Cardiac ventricle fibroblast (primary cell): Measurements from ENCODE around the gene TSPO. TPM values are rescaled to one million over a fixed set of nuclear protein-coding genes. Genes with fewer than 3 reads are reported as not detected.

Experiments
- total RNA-seq: library from RNA; depleted of rRNA; stranded (reverse); fragments of >200 nt; gene quantifications from 2 replicates; pipeline ENCODE4 v1.2.3, GENCODE V29; 2015

TSPO gene
- 402 and 430 TPM in 2 replicates for total RNA-seq

DNA sequence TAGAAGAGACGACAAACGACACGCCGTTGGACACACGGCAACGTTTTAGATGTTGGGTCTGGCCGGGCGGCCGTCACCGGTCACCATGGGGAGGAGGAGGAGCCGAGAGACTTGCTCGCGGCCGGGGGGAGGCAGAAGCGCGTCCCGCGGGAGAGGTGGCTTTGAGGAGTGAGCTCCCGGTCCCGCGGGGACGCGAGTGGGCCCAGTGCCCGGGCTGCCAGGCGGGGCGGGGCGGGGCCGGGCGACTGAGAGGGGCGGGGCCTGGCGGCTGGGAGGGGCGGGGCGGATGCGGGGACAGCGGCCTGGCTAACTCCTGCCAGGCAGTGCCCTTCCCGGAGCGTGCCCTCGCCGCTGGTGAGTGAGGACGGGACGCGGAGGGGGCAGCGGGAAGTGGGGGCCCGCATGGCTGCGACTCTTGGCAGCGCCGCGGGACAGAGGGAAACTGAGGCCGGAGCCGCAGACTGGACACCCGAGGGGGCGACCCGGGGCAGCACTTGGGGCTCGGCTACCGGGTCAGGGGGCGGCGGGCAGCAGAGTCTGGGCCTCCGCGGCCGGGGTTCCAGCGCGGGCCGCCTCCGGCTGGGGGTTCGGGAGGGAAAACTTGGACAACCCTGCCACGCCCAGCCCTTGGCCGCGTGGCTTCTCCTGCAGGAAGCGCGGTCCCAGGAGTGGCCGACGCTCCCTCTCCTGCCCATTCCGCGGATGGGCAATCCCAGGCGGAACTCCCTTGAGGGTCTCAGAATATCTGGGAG lies at the start of gene TSPO:
TSS of gene TSPO (plus strand) at position 309 of the 752 bp plus-strand sequence. CDS start 7,680 bp downstream, outside the sequence.

DNA sequence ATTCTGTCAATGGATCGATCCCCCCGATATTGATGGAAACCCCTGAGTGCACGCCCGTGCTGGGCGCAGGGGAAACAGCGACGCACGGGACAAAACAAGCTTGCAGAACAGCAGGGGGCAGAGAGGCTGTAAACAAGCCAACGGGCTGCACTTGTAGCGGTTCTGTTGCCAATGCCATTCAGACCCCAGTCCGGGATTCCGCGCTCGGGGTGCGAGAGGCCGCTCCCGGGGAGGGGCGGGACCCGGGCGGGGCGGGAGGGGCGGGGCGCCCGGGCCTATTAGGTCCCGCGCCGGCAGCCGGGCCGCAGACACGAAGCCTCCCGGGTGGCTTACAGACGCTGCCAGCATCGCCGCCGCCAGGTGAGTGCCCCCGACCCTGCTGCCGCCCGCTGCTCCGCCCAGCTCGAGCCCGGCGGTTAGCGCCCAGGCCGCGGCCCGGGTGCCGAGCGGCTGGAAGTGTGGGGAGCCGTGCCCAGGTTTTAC lies 40.9 kb upstream of the TSPO start, which contains the start of gene BIK:
TSS of gene BIK (plus strand) at position 307 of the 483 bp plus-strand sequence. CDS start 13,273 bp downstream, outside the sequence.

DNA sequence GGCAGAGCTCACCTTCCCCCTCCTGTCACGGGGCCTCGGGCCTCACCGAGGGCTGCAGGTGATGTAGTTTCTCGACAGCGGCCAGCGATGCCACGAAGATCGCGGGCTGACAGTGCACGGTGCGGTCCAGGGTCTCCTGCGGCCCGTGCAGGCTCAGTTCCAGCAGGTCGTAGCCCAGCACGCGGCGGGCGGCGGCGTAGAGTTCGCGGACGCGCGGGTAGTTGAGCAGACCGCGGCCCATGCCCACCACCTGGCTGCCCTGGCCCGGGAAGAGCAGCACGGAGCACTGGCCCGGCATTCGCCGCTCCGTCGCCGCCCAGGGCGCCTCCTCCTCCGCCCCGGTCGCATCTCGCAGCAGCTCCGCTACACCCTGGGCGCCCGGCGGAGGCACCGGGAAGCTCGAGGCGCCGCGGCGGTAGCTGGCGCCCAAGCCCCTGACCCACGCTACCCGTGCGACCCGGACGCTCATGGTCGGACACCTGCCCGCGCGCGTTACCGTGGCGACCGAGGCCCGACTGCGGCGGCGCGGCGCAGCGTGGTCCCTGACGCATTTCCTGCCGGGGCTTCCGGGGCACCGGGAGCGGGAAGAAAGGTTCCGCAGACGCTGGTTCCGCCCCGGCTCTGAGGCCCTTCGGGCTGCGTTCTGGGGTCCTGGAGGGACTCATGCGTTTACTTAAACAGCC lies 8.3 kb upstream of the TSPO start, which contains the start of gene MCAT:
TSS of gene MCAT (minus strand) at position 519 of the 683 bp plus-strand sequence. CDS start at position 469, 50 bp downstream.

DNA sequence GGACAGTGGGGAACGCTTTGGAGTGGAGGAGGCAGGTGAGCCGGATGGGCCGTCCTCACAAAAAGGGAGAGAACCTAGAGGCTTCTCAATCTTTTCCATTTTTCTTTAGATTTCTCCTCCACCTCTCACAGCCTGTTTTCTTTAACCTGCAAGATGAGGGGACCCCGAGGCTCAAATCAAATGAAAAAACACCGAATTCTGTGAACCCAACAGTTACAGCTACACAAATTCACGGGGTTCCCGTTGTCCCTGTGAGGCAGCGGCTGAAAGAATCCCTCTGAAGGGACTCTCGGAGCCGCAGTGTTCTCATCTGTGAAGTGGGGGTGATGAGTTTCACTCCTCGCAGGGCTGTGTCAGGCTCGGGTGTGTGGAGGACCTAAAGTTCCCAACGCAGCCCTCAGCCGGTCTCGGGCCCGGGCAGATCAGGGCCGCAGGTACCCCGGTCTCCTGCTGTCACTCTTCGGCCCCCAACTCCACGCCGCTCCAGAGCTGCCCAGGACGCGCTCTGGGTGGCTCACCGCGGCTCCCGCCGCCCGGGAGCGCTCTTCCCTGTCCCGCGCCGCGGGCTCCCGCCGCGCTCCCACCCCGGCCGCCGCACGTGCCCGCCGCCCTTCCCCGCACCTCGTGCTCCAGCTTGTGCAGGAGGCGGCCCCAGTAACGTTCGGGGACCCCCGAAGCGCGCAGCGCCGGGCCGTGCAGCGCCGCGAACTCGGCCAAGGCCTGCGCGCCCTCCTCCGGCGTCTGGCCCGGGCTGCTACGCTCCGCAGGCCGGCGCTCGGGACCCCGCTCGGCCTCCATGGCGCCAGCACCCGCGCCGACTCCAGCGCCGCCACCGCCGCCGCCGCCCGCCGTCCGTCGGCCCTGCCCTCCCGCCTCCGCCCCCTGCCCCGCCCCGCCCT lies 35.2 kb downstream of the TSPO start, which contains the start of gene TTLL12:
TSS of gene TTLL12 (minus strand) at position 863 of the 899 bp plus-strand sequence. CDS start at position 798, 65 bp downstream.

Other genes with a start within 250 kb of the TSPO start
- gene PACSIN2, start 136.4 kb upstream of the TSPO start, total RNA-seq: 23.1 and 24.6 TPM in 2 replicates
- 6.7 and 7.7 TPM in 2 replicates for gene TTLL1, start 62.2 kb upstream of the TSPO start, total RNA-seq
- not detected in 2 replicates for gene BIK, start 40.8 kb upstream of the TSPO start, total RNA-seq
- 12.7 and 16.4 TPM in 2 replicates for gene MCAT, start 8.2 kb upstream of the TSPO start, total RNA-seq
- gene TTLL12, start 35.6 kb downstream of the TSPO start, total RNA-seq: 36.1 and 41.6 TPM in 2 replicates
- not detected in 2 replicates for gene SCUBE1, start 191.8 kb downstream of the TSPO start, total RNA-seq